Parathyroid adenoma (tissue), 2 donors: ENCODE results near the gene PPP1R13L.

ENCODE experiments used
- H2AFZ ChIP-seq: fragments of 300-600 bp; sonication (generic); one replicate; pipeline ENCODE4 v1.7.0; 2017; ENCODE audit warnings: antibody characterized with exemption, mild to moderate bottlenecking
- H3K27ac ChIP-seq: fragments of 300-600 bp; sonication (generic); one replicate; pipeline ENCODE4 v1.7.0; 2017
- H3K27me3 ChIP-seq: fragments of 300-600 bp; sonication (generic); one replicate; pipeline ENCODE4 v1.7.0; 2017; ENCODE audit warnings: low read length; ENCODE audit not compliant: control insufficient read depth, insufficient read depth
- H3K36me3 ChIP-seq: fragments of 300-600 bp; sonication (generic); one replicate; pipeline ENCODE4 v1.7.0; 2017; ENCODE audit warnings: low read length; ENCODE audit not compliant: control insufficient read depth, insufficient read depth
- H3K4me1 ChIP-seq: fragments of 300-600 bp; sonication (generic); one replicate; pipeline ENCODE4 v1.7.0; 2017; ENCODE audit warnings: control low read depth
- H3K4me2 ChIP-seq: fragments of 300-600 bp; sonication (generic); one replicate; pipeline ENCODE4 v1.7.0; 2017; ENCODE audit warnings: low read length
- H3K4me3 ChIP-seq: fragments of 300-600 bp; sonication (generic); one replicate; pipeline ENCODE4 v1.7.0; 2017; ENCODE audit warnings: low read depth, low read length
- H3K79me2 ChIP-seq: fragments of 300-600 bp; sonication (generic); one replicate; pipeline ENCODE4 v1.7.0; 2017; ENCODE audit warnings: control low read depth
- H3K9ac ChIP-seq: fragments of 300-600 bp; sonication (generic); one replicate; pipeline ENCODE4 v1.7.0; 2017; ENCODE audit warnings: mild to moderate bottlenecking
- H3K9me3 ChIP-seq: fragments of 300-600 bp; sonication (generic); one replicate; pipeline ENCODE4 v1.7.0; 2017; ENCODE audit warnings: low read length; ENCODE audit not compliant: control insufficient read depth
- CTCF ChIP-seq: fragments of 300-600 bp; sonication (generic); IDR thresholded peaks from one replicate; pipeline ENCODE4 v1.7.0; 2017; ENCODE audit warnings: antibody characterized with exemption, mild to moderate bottlenecking
- donor health status: primary hyperparathyroidism.

PPP1R13L gene

GRCh38 chr19:45370410-45371204 is 34.3 kb downstream of the PPP1R13L start, which contains the start of gene ERCC2:
Gene ERCC2, minus strand, starts transcription at chr19:45370573. Its CDS starts 33 bp downstream, at chr19:45370540.
- TF ChIP-seq CTCF, result no peak
- no peak within 1 kb of the TSS for H3K9ac ChIP-seq
- peaks cover 2% of the 10 kb centered on the region for H3K79me2 ChIP-seq
- H3K4me2 ChIP-seq, result peak within 1 kb of the TSS; percentile 88
- no peaks in the 10 kb centered on the region for H3K27me3 ChIP-seq
- H2AFZ ChIP-seq, result peak within 1 kb of the TSS; percentile 95
- H3K27ac ChIP-seq, result peak within 1 kb of the TSS; percentile 44
- H3K4me1 ChIP-seq, result no peaks in the 10 kb centered on the region
- H3K36me3 ChIP-seq, result no peaks in the 10 kb centered on the region
- H3K9me3 ChIP-seq, result no peaks in the 10 kb centered on the region
- H3K4me3 ChIP-seq, result peak within 1 kb of the TSS; percentile 76

DNA sequence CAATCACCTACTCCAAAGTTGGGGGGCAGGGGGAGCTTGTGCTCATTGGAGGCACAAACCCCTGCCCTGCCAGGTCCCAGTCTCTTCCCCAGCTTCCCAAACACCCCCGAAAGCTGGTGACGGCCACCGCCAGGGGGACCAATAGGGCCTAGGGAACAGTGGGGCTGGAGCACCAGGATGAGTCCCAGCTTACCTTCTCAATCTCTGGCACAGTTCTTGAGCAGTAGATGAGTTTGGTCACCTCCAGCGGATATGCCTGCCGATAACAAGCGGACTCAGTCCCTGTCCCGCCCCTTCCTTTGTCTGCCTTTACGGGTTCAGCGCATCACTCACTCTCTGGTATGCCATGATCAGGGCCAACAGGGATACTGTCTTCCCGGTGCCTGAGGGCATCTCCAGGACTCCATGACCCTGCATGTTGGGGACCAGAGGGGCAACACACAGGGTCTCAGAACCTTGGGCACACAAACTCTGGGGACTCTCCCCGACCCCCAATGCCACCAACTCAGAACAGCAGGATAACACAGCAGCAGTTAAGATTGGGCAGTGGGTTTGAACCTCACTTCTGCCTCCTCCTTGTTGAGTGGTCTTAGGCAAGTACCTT is 36.0 kb downstream of the PPP1R13L start:
- no peaks in the 10 kb centered on the region for H3K9me3 ChIP-seq

DNA sequence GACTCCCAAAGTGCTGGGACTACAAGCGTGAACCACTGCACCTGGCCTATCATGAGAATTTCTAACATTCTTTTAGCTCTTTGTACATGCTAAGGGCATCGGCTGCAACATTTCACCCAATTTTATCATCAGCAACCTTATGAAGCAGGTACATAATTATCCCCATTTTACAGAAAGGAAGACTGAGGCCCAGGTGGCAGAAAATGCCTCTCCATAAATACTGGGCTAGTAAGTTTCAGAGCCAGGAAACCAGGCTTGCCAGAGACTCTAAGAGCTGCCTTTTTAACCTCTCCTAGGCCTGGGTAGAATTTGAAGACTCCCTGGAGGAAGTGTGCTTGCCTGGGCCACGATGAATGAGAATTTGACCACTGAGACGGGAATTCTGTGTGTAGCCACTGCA is 36.7 kb downstream of the PPP1R13L start:
- H3K27ac ChIP-seq, result no peak overlapping the region
- H2AFZ ChIP-seq, result no peak overlapping the region
- H3K4me3 ChIP-seq, result no peak overlapping the region
- no peaks in the 10 kb centered on the region for H3K9me3 ChIP-seq
- no peak overlapping the region for H3K4me2 ChIP-seq
- TF ChIP-seq CTCF, result no peak
- H3K36me3 ChIP-seq, result no peaks in the 10 kb centered on the region
- H3K9ac ChIP-seq, result no peak overlapping the region
- H3K79me2 ChIP-seq, result peaks cover 2% of the 10 kb centered on the region
- no peaks in the 10 kb centered on the region for H3K4me1 ChIP-seq
- no peaks in the 10 kb centered on the region for H3K27me3 ChIP-seq

More for the DNA sequence above, 36.0 kb downstream of the PPP1R13L start:
- Histone ChIP-seq H3K4me3 (no peak overlapping the region), H3K9ac (no peak overlapping the region), H3K4me1 (no peaks in the 10 kb centered on the region), H3K4me2 (no peak overlapping the region), H3K27me3 (no peaks in the 10 kb centered on the region), H3K27ac (no peak overlapping the region), H3K36me3 (no peaks in the 10 kb centered on the region), H2AFZ (no peak overlapping the region), H3K79me2 (peaks cover 2% of the 10 kb centered on the region)
- no peak for TF ChIP-seq CTCF

GRCh38 chr19:45364696-45365095 is 40.2 kb downstream of the PPP1R13L start:
- no peaks in the 10 kb centered on the region for H3K79me2 ChIP-seq
- H3K36me3 ChIP-seq, result no peaks in the 10 kb centered on the region
- no peak overlapping the region for H3K27ac ChIP-seq
- H3K4me2 ChIP-seq, result no peak overlapping the region
- H3K9ac ChIP-seq, result no peak overlapping the region
- no peaks in the 10 kb centered on the region for H3K9me3 ChIP-seq
- TF ChIP-seq CTCF, result no peak
- H3K27me3 ChIP-seq, result no peaks in the 10 kb centered on the region
- no peaks in the 10 kb centered on the region for H3K4me1 ChIP-seq
- no peak overlapping the region for H2AFZ ChIP-seq
- H3K4me3 ChIP-seq, result no peak overlapping the region
